PC-9 (cell line): ENCODE results near the gene LRRC4C. TPM values are rescaled to one million over a fixed set of nuclear protein-coding genes. Genes with fewer than 3 reads are reported as not detected.
A peak's percentile ranks its signal among the peaks of the same experiment; 100 is the strongest.

ENCODE experiments used
- BruUV-seq: library from RNA; stranded (reverse); fragments of 400-500 nt; replicated peaks from 2 replicates; lab custom pipeline; 2021; lab: Mats Ljungman, UMichigan
- CTCF ChIA-PET: fragments of 300-600 bp; sonication (Branson Sonifier 250); formaldehyde crosslinking; loops from one replicate; lab custom pipeline; 2022; ENCODE audit warnings: antibody characterized with exemption; lab: Charles Lee
- POLR2A ChIA-PET: fragments of 300-600 bp; sonication (Branson Sonifier 250); formaldehyde crosslinking; loops from one replicate; lab custom pipeline; 2022; ENCODE audit warnings: antibody characterized with exemption; ENCODE audit not compliant: unreplicated experiment; lab: Charles Lee
- DNase-seq, 2 experiments: peaks; one replicate each; pipeline versions ENCODE4 v3.0.0 to v3.0.0-alpha.2; 2015 to 2022; ENCODE audit warnings: mixed read lengths in 1 of 2
- H2AFZ ChIP-seq: fragments of 200-600 bp; sonication (generic); 2 replicates; pipeline ENCODE4 v1.8.1; 2017; ENCODE audit warnings: antibody characterized with exemption
- H3F3A ChIP-seq: fragments of 200-600 bp; sonication (generic); 2 replicates; pipeline ENCODE4 v1.8.1; 2017; ENCODE audit warnings: antibody characterized with exemption, mild to moderate bottlenecking, low read depth; ENCODE audit not compliant: insufficient read depth
- H3K27ac ChIP-seq: fragments of 200-600 bp; sonication (generic); 2 replicates; pipeline ENCODE4 v1.6.1; 2016; ENCODE audit warnings: mixed run types
- H3K27me3 ChIP-seq: fragments of 200-600 bp; sonication (generic); 2 replicates; pipeline ENCODE4 v1.6.1; 2016; ENCODE audit warnings: low read depth, mixed run types; ENCODE audit not compliant: insufficient read depth
- H3K36me3 ChIP-seq: fragments of 200-600 bp; sonication (generic); 2 replicates; pipeline ENCODE4 v1.6.1; 2016; ENCODE audit warnings: low read depth, mixed run types
- H3K4me1 ChIP-seq: fragments of 200-600 bp; sonication (generic); replicated peaks from 2 replicates; pipeline ENCODE4 v1.6.1; 2016; ENCODE audit warnings: mixed run types; ENCODE audit not compliant: insufficient read depth
- H3K4me2 ChIP-seq: fragments of 200-600 bp; sonication (generic); 2 replicates; pipeline ENCODE4 v1.6.1; 2017; ENCODE audit warnings: mixed run types
- H3K4me3 ChIP-seq: fragments of 200-600 bp; sonication (generic); 2 replicates; pipeline ENCODE4 v1.6.1; 2016; ENCODE audit warnings: mixed run types
- H3K79me2 ChIP-seq: fragments of 200-600 bp; sonication (generic); 2 replicates; pipeline ENCODE4 v1.6.1; 2017; ENCODE audit warnings: low read depth, mixed run types
- H3K9me2 ChIP-seq: fragments of 200-600 bp; sonication (generic); 2 replicates; pipeline ENCODE4 v1.8.1; 2017; ENCODE audit warnings: mild to moderate bottlenecking; ENCODE audit not compliant: insufficient read depth
- H3K9me3 ChIP-seq: fragments of 200-600 bp; sonication (generic); 2 replicates; pipeline ENCODE4 v1.8.1; 2016; ENCODE audit warnings: low read depth; ENCODE audit not compliant: insufficient read depth
- H4K20me1 ChIP-seq: fragments of 200-600 bp; sonication (generic); 2 replicates; pipeline ENCODE4 v1.8.1; 2017; ENCODE audit not compliant: insufficient read depth
- EZH2 ChIP-seq: fragments of 200-600 bp; sonication (generic); IDR thresholded peaks from 2 replicates; pipeline ENCODE4 v1.8.0; 2017; ENCODE audit warnings: antibody characterized with exemption, low read depth
- intact Hi-C: fragments of 100-400 bp; cut with micrococcal nuclease; formaldehyde crosslinking; loops from one replicate; pipeline ENCODE4 v1.10.0; 2022; ENCODE audit not compliant: unreplicated experiment
- total RNA-seq: library from RNA; stranded (reverse); gene quantifications from 2 replicates; pipeline ENCODE4 v1.2.3, GENCODE V29; 2021
- TF ChIP-seq, protein P1 (sequence below): fragments of 200-600 bp; sonication (generic); conservative IDR thresholded peaks from 2 replicates; pipeline ENCODE4 v1.6.1; 2017; ENCODE audit warnings: mixed run types, antibody characterized with exemption, mild to moderate bottlenecking, moderate library complexity

LRRC4C gene
- total RNA-seq, 1 experiment from 2014 or later = not detected

DNA sequence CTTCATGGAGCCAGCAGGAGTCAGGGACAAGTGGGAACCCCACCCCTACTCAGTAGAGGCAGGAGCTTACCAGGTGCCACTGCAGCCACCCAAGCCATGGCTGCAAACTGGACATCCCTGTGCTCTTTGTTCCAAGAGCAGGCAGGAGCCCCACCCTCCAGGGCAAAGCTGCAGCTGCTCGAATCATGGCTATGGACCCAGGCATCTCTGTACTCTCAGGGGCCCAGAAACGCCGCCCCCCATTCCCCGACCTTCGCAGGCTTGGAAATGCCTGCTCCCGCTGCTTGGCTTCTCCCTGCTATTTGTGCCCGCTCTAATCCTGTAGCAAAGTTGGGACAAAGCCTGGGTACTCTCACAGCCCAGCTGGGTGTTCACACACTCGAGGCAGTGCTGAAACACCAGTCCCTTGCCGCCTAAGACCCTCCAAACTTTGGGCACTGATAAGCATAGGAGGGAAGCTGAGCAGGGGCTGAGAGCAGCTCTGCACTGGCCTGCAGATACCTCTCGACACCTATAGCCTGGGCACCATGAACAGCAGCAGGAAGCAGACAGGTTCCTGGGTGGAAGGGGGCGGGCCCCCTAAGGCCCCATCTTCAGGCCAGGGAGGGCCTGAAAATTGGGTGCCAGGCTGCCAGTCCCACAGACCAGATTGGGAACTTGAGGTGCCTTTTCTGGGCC lies 402.4 kb downstream of the LRRC4C start:
- TF ChIP-seq, protein P1, sequence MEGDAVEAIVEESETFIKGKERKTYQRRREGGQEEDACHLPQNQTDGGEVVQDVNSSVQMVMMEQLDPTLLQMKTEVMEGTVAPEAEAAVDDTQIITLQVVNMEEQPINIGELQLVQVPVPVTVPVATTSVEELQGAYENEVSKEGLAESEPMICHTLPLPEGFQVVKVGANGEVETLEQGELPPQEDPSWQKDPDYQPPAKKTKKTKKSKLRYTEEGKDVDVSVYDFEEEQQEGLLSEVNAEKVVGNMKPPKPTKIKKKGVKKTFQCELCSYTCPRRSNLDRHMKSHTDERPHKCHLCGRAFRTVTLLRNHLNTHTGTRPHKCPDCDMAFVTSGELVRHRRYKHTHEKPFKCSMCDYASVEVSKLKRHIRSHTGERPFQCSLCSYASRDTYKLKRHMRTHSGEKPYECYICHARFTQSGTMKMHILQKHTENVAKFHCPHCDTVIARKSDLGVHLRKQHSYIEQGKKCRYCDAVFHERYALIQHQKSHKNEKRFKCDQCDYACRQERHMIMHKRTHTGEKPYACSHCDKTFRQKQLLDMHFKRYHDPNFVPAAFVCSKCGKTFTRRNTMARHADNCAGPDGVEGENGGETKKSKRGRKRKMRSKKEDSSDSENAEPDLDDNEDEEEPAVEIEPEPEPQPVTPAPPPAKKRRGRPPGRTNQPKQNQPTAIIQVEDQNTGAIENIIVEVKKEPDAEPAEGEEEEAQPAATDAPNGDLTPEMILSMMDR = no peak
- no peak for TF ChIP-seq EZH2
- BruUV-seq = no TSS peak
- Histone ChIP-seq H3K4me2 (no peak overlapping the region), H3F3A (no peaks in the 10 kb centered on the region), H3K79me2 (no peaks in the 10 kb centered on the region), H3K4me1 (no peaks in the 10 kb centered on the region), H4K20me1 (no peaks in the 10 kb centered on the region), H2AFZ (no peak overlapping the region), H3K9me2 (no peaks in the 10 kb centered on the region), H3K36me3 (no peaks in the 10 kb centered on the region), H3K9me3 (no peaks in the 10 kb centered on the region), H3K27ac (no peak overlapping the region), H3K27me3 (no peaks in the 10 kb centered on the region), H3K4me3 (no peak overlapping the region)
- intact Hi-C loops = no loop called here
- ChIA-PET POLR2A (no interaction called here), CTCF (interaction anchor here (0.6 kb wide), 1 partner anchor 1879 kb away, joined by 10 read pairs; no protein-coding TSS in a partner anchor)
- no peak for DNase-seq

DNA sequence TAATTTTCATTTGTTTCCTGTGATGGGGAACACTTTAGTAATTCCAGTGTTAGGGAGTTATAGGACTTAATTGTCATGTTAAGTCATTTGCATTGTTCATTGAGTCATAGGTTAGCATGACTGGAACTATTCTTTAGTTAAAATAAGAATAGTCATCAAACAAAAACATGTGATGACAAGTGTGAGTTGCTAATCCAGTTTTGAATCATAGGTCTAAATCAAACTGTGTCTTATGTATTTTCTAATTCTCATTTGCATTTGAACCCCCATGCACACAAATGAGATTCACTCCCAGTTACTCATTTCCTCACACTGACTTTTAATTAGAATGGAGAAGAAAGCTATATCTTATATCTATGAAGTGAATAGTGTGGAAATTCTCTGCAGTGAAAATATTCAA lies 405.6 kb downstream of the LRRC4C start:
- BruUV-seq = no TSS peak
- no peak for TF ChIP-seq EZH2
- TF ChIP-seq, protein P1 = no peak
- no peaks in the 10 kb centered on the region for H3K36me3 ChIP-seq
- no peaks in the 10 kb centered on the region for H4K20me1 ChIP-seq
- no peaks in the 10 kb centered on the region for H3K9me2 ChIP-seq
- no peaks in the 10 kb centered on the region for H3K27me3 ChIP-seq
- peak in 1 of 2 experiments; percentile 13 for DNase-seq
- H3K4me1 ChIP-seq = no peaks in the 10 kb centered on the region
- no peak overlapping the region for H3K27ac ChIP-seq
- no peaks in the 10 kb centered on the region for H3K79me2 ChIP-seq
- intact Hi-C loops = no loop called here
- ChIA-PET POLR2A (no interaction called here), CTCF (no interaction called here)
- no peak overlapping the region for H3K4me2 ChIP-seq
- no peak overlapping the region for H2AFZ ChIP-seq
- H3K4me3 ChIP-seq = no peak overlapping the region
- H3K9me3 ChIP-seq = no peaks in the 10 kb centered on the region
- H3F3A ChIP-seq = no peaks in the 10 kb centered on the region

DNA sequence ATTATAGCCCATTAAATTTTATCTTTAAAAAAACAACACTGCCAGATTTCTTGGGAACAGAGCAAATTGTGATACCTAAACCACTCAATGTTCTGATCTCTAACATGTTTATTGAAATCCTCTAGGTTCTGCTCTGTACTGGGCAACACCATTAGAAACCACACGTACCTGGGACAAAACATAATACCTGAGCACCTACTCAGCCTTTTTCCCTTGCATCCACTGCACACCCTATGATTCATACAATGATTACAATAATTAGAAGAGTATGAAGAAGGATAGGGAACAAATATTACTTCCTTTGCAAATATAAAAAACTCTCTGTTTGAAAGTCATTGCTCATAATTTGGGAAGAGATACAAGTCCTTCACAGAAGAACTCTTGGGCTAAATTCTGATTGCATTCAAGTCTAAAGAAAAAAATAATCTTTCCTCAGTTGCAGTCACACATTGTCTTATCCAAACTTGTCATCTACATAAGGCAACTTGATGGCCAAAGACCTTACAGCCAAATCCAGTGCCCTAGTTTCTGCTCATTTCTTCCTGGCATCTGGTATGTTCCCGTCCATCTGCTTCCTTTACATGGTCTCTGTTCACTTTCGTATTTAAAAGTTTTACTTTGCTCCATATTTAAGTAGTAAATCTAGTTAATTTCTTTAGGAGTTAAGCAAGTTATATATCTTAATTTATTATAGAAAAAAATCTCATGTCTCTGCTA lies 407.4 kb downstream of the LRRC4C start:
- H3K27ac ChIP-seq = no peak overlapping the region
- no peak overlapping the region for H3K4me3 ChIP-seq
- intact Hi-C loops = no loop called here
- H3K9me3 ChIP-seq = no peaks in the 10 kb centered on the region
- H3K79me2 ChIP-seq = no peaks in the 10 kb centered on the region
- TF ChIP-seq, protein P1 = no peak
- no peak for TF ChIP-seq EZH2
- DNase-seq = no peak
- H3K4me2 ChIP-seq = no peak overlapping the region
- no peaks in the 10 kb centered on the region for H3K9me2 ChIP-seq
- H3K36me3 ChIP-seq = no peaks in the 10 kb centered on the region
- H3F3A ChIP-seq = no peaks in the 10 kb centered on the region
- ChIA-PET CTCF (no interaction called here), POLR2A (no interaction called here)
- BruUV-seq = no TSS peak
- no peak overlapping the region for H2AFZ ChIP-seq
- no peaks in the 10 kb centered on the region for H3K27me3 ChIP-seq
- H3K4me1 ChIP-seq = no peaks in the 10 kb centered on the region
- no peaks in the 10 kb centered on the region for H4K20me1 ChIP-seq
